Psoas muscle (tissue), 8 donors: ENCODE measurements around the gene DNAJC9. TPM values are rescaled to one million over a fixed set of nuclear protein-coding genes. Genes with fewer than 3 reads are reported as not detected.

Source experiments
- ATAC-seq, 4 donors: fragments of 200-7000 bp; cut with Tn5 transposase; one replicate each; pipeline ENCODE4 v1.9.1; 2020; ENCODE audit warnings: moderate library complexity in 3 of 4, mild to moderate bottlenecking in 2 of 4
- DNase-seq, 2 donors: peaks; one replicate each; pipeline ENCODE4 v3.0.0-alpha.2; 2020
- H3K27ac ChIP-seq: fragments of 200-600 bp; one replicate; pipeline ENCODE4 v1.8.0; 2022
- H3K27me3 ChIP-seq, 3 donors: fragments of 200-600 bp in 1 of 3; one replicate each; pipeline versions ENCODE4 v1.6.1 to v1.8.0; 2013 to 2022; ENCODE audit warnings: low read length in 2 of 3, mild to moderate bottlenecking in 2 of 3, moderate library complexity in 1 of 3; ENCODE audit not compliant: insufficient read depth in 3 of 3
- H3K36me3 ChIP-seq, 2 donors: fragments of 200-600 bp in 1 of 2; one replicate each; pipeline versions ENCODE4 v1.6.1 to v1.8.0; 2013 to 2022; ENCODE audit warnings: low read depth in 1 of 2, mild to moderate bottlenecking in 1 of 2, moderate library complexity in 1 of 2; ENCODE audit not compliant: insufficient read depth in 1 of 2
- H3K4me1 ChIP-seq: fragments of 200-600 bp; one replicate; pipeline ENCODE4 v1.8.0; 2022
- H3K4me3 ChIP-seq: fragments of 200-600 bp; one replicate; pipeline ENCODE4 v1.8.0; 2022; ENCODE audit warnings: mild to moderate bottlenecking
- H3K9me3 ChIP-seq: fragments of 200-600 bp; one replicate; pipeline ENCODE4 v1.8.0; 2022
- WGBS, 3 donors: extraction: QIAGEN DNeasy Blood & Tissue Kit; methylation state at CpG; one replicate each; pipeline versions ENCODE4 v1.1.6 to v1.1.7; 2013; 5-methylcytosine and 5-hydroxymethylcytosine counted together
- intact Hi-C, 2 donors: fragments of 100-400 bp; cut with DNase I; formaldehyde crosslinking; loops; one replicate each; pipeline versions ENCODE4 v1.11.0 to v1.14.2; 2022
- long read RNA-seq, 2 donors: library from polyadenylated mRNA; unstranded; transcript quantifications; one replicate each; pipeline ENCODE4 v2.0.0, GENCODE V29; 2021
- polyA plus RNA-seq, 3 donors: library from polyadenylated mRNA; stranded (reverse); fragments of 200-250 nt; gene quantifications; one replicate each; pipeline ENCODE4 v1.2.3, GENCODE V29; 2013
- total RNA-seq, 4 donors: library from RNA; stranded (reverse); fragmentation: NEBNext Ultra II Directional in 2 of 4; extraction: Animal tissue kit (Norgen Biotek cat#: 25700) in 2 of 4; gene quantifications; one replicate each; pipeline versions ENCODE4 v1.2.1 to v1.2.4, GENCODE V29; 2021 to 2023
- TF ChIP-seq, protein P1 (sequence below): fragments of 200-600 bp; IDR thresholded peaks from one replicate; pipeline ENCODE4 v1.8.0; 2022; ENCODE audit warnings: antibody characterized with exemption
- donor health status: healthy with polysubstance abuse.
- donor health status: DM: no; HTN: no; CAD: no; lungs with moderate emphysema.
- donor health status: Bipolar disorder and iron deficiency.
- donor health status: healthy.
- donor health status: DM: yes; HTN: yes; CAD: no.
- donor health status: DM: no; HTN: no; CAD: no.
- donor health status: DM: no; HTN: no; CAD: no.
- donor health status: DM: yes; HTN: yes; CAD: no.

Gene DNAJC9, protein sequence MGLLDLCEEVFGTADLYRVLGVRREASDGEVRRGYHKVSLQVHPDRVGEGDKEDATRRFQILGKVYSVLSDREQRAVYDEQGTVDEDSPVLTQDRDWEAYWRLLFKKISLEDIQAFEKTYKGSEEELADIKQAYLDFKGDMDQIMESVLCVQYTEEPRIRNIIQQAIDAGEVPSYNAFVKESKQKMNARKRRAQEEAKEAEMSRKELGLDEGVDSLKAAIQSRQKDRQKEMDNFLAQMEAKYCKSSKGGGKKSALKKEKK
- 10 to 100 TPM in 1 of 4 donors, 1 to 10 TPM in 3; 6.6 to 11.2 (median 8.6) TPM for total RNA-seq
- polyA plus RNA-seq: 10 to 100 TPM in 2 of 3 donors, 1 to 10 TPM in 1; 6.3 to 16.6 (median 10.3) TPM
- long read RNA-seq, donor 1, transcript DNAJC9-201 (5 exons, 3,032 nt): major isoform, 8 of 8 reads
- long read RNA-seq, donor 1, partial matches to known transcripts: 0 of 8 reads
- long read RNA-seq, donor 1, other reads (novel, unspliced or antisense): 0 of 8 reads
- long read RNA-seq, donor 2, transcript DNAJC9-201 (5 exons, 3,032 nt): major isoform, 36 of 42 reads
- long read RNA-seq, donor 2, partial matches to known transcripts: 2 of 42 reads
- long read RNA-seq, donor 2, other reads (novel, unspliced or antisense): 4 of 42 reads

DNA sequence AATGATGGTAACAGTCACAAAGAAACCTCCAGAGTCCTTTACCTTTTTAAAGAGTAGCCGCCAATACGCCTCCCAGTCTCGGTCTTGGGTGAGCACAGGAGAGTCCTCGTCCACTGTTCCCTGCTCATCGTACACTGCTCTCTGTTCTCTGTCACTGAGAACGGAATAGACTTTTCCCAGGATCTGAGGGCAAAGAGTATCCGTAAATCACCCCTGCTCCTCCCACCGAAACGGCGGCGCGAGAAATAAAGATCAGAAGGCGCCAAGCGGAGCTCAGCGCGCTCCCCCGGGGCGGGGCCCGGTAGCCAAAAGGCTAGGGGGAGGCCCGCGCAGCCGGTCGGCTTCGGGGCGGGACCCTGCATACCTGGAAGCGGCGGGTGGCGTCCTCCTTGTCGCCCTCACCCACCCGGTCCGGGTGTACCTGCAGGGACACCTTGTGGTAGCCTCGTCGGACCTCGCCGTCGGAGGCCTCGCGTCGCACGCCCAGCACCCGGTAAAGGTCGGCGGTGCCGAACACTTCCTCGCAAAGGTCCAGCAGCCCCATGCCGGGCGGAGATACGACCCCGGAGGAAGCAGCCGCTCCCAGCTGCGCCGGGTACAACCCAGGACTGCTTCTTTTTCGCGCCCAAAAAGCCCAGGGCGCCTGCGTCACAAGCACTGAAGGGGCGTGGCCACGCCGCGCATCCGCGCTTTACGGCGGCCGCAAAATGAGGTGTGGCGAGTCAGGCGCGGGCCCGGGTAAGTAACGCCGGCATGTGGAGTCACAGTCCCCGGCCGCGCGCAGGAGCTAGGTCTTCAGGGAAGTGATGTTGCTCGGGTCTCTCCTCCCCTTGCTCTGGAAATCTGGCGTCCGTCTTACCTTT lies at the start of gene DNAJC9:
Gene DNAJC9, minus strand, starts transcription at position 610 of the 863 bp plus-strand sequence. Its CDS starts 66 bp downstream, at position 544.
- Histone ChIP-seq H3K9me3 (no peaks in the 10 kb centered on the region), H3K27ac (peak within 1 kb of the TSS; percentile 85), H3K27me3 (no peaks in the 10 kb centered on the region), H3K4me3 (peak within 1 kb of the TSS; percentile 82), H3K36me3 (peaks cover 8 to 69% of the 10 kb centered on the region in 2 donors), H3K4me1 (peaks cover 34% of the 10 kb centered on the region)
- DNase-seq (peak; percentile 98), ATAC-seq (peak; percentile 97 to 98 (median 98))
- TF ChIP-seq, protein P1, sequence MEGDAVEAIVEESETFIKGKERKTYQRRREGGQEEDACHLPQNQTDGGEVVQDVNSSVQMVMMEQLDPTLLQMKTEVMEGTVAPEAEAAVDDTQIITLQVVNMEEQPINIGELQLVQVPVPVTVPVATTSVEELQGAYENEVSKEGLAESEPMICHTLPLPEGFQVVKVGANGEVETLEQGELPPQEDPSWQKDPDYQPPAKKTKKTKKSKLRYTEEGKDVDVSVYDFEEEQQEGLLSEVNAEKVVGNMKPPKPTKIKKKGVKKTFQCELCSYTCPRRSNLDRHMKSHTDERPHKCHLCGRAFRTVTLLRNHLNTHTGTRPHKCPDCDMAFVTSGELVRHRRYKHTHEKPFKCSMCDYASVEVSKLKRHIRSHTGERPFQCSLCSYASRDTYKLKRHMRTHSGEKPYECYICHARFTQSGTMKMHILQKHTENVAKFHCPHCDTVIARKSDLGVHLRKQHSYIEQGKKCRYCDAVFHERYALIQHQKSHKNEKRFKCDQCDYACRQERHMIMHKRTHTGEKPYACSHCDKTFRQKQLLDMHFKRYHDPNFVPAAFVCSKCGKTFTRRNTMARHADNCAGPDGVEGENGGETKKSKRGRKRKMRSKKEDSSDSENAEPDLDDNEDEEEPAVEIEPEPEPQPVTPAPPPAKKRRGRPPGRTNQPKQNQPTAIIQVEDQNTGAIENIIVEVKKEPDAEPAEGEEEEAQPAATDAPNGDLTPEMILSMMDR: no peak
- intact Hi-C loops: loop anchor here in 1 of 2 donors (5.0 kb wide), 1 partner anchor 250 kb away; the partner anchor contains the start of gene PPP3CB
- WGBS, 3 donors: 0% methylated on average over 77 to 78 of the region's 78 CpGs

DNA sequence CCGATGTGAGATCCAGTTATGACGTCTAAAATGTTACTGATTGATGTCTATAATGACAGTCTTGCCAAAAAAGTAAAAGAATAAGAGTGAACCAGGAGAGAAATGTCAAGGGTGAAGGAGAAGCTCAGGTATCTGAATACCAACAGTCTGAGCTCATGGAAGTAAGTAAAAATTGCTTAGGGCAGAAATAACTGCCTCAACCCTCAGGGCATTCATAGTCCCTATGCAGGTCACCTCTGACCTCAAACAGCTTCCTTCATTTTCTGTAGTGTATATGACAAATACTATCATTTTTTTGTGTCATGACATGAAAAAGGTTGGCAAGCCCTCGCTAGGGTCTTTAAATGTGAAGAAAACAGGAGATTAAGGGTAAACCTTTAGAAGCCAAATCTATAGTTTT lies 46.4 kb upstream of the DNAJC9 start:
- no peak for DNase-seq
- WGBS, 3 donors: 50 to 76% (median 55%) methylated on average over 3 of the region's 3 CpGs
- peaks cover 0 to 16% of the 10 kb centered on the region in 2 donors for H3K36me3 ChIP-seq
- TF ChIP-seq, protein P1: no peak
- no peak overlapping the region for H3K27ac ChIP-seq
- intact Hi-C loops: no loop called here
- no peaks in the 10 kb centered on the region for H3K4me1 ChIP-seq
- H3K4me3 ChIP-seq: no peak overlapping the region
- ATAC-seq: no peak
- no peaks in the 10 kb centered on the region for H3K9me3 ChIP-seq
- no peaks in the 10 kb centered on the region for H3K27me3 ChIP-seq

DNA sequence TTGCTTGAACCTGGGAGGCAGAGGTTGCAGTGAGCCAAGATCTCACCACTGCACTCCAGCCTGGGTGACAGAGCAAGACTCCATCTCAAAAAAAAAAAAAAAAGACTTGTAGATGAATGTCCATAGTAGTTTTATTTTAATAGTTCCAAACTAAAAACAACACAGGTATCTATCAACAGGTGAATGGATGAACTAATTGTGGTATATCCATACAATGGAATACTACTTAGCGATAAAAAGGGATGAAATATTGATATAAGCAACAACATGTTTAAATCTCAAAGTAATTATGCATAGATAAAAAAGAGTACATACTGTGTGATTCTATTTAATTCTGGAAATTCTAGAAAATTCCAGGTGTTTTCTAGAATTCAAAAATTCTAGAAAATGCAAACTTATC lies 42.9 kb upstream of the DNAJC9 start:
- Histone ChIP-seq H3K4me1 (no peaks in the 10 kb centered on the region), H3K27ac (no peak overlapping the region), H3K4me3 (no peak overlapping the region), H3K27me3 (no peaks in the 10 kb centered on the region), H3K36me3 (peaks cover 0 to 13% of the 10 kb centered on the region in 2 donors), H3K9me3 (no peaks in the 10 kb centered on the region)
- intact Hi-C loops: no loop called here
- ATAC-seq (no peak), DNase-seq (no peak)
- TF ChIP-seq, protein P1: no peak
- WGBS, 3 donors: 97 to 100% (median 97%) methylated on average over 1 of the region's 1 CpG

DNA sequence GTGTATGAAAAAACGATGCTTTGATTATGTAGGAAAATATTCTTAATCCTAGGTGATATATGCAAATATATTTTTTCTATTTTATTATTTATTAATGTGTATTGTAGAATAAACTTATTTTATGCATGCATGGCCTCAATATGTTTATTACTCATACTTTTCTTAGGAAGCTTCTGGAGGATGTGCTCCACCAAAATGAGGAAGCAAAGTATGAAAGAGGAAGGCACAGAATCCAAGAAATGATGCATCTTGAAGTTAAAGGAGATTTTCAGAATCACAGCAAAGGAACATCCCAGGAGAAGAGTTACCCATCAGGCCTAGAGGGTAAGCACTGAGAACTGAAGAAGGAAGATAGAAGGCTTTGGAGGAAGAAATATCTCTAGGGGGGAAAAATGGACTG lies 40.4 kb upstream of the DNAJC9 start:
- 87 to 94% (median 91%) methylated on average over 1 of the region's 1 CpG for WGBS, 3 donors
- intact Hi-C loops: no loop called here
- H3K4me1 ChIP-seq: no peaks in the 10 kb centered on the region
- H3K36me3 ChIP-seq: peaks cover 0 to 13% of the 10 kb centered on the region in 2 donors
- TF ChIP-seq, protein P1: no peak
- H3K9me3 ChIP-seq: no peaks in the 10 kb centered on the region
- no peak overlapping the region for H3K4me3 ChIP-seq
- ATAC-seq (no peak), DNase-seq (no peak)
- H3K27me3 ChIP-seq: no peaks in the 10 kb centered on the region
- no peak overlapping the region for H3K27ac ChIP-seq
